HG03558 (cell line): Measurements from ENCODE around the gene RPS6KA5.
"Not testable (repeated sequence)": the region's sequence is repeated elsewhere in the genome, so short reads cannot be mapped to it uniquely, and the experiment has no call there.

Experiments
- ATAC-seq: cut with Tn5 transposase; IDR thresholded peaks from one replicate; pipeline ENCODE4 v1.9.1; 2021; ENCODE audit warnings: moderate number of reproducible peaks; ENCODE audit not compliant: unreplicated experiment; ENCODE audit errors: extremely low read depth

RPS6KA5 gene

DNA sequence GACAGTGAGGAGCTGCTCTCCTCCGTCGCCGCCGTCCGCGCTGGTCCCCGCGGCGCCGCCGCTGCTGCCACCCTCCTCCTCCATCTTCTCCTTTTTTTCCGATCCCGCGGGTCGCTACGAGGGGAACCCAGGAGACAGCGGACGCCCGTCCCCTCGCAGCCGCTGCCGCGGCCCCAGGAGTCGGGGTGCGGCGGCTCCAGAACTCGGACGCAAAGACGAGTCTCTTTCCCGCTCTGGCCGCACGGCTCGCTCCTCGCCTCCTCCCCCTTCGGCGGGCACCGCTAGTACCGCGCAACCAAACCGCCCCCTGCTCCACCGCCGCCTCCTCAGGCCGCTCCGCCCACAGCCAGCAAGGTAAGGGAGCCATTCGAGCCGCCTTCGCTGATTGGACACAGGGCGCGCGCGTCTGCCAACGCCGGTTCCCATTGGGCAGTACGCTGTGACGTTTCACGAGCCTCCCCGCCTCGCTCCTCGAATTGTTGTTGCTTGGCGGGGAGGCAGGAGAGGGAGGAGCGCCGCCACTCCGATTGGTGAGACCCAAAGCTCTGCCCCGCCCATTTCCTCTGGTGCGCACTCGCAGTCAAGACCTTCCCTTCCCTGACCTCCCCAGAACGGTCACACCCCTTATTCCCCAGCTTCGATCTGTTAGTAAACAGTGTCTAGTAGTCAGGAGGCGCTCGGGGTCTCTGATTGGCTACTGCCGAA lies at the start of gene RPS6KA5:
Gene RPS6KA5, minus strand, starts transcription at position 291 of the 705 bp plus-strand sequence. Its CDS starts 207 bp downstream, at position 84.
- peak; percentile 67 for ATAC-seq

- no peak for ATAC-seq
These were observed 48.6 kb upstream of the RPS6KA5 start for GRCh38 chr14:91108941-91109611.

DNA sequence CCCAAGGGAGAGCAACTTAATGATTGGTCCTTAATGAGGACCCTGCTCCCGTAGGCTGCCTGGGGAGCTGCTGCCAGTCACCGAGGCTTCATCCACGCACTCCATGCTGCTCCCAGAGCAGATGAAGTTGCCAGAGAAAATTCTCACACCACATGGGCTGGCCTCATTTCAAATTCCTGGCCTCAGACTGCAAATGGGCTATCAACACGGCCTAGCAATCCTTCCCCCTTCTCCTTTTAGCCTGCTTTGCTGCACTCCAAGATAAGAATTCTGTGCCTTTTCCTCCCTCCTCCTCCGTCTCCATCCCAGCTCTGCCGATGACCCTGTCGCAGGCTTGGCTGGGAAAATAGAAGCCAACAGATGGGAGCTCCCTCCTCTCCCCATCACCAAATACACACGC lies 42.7 kb upstream of the RPS6KA5 start:
- no peak for ATAC-seq

- no peak for ATAC-seq
These were observed 39.7 kb upstream of the RPS6KA5 start for GRCh38 chr14:91100102-91100501.

DNA sequence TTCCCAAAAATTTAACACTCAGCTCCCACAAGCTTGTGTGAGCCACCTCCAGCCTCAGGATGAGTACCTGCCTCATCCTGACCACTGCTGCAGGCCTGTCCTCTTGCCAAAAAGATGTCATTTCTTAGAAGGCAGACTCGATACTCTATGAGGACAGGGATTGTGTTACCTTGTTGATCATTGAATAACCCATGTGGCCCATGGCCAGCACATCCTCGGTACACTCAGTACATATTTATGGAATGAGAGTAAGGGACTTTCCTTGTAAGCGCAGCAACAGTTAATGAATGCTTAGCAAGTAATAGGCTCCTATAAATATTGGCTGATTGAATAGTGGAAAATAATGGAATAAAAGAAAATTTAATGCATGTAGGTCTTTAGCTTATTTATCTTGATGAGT lies 38.1 kb upstream of the RPS6KA5 start:
- no peak for ATAC-seq

GRCh38 chr14:91097657-91098056 lies 37.2 kb upstream of the RPS6KA5 start:
- not testable (repeated sequence) for ATAC-seq

- no peak for ATAC-seq
These were observed 34.7 kb upstream of the RPS6KA5 start for GRCh38 chr14:91095178-91095577.

GRCh38 chr14:91094772-91095171 lies 34.3 kb upstream of the RPS6KA5 start:
- no peak for ATAC-seq

- ATAC-seq = not testable (repeated sequence)
These were observed 33.5 kb upstream of the RPS6KA5 start for GRCh38 chr14:91093743-91094472.

- ATAC-seq = no peak
These were observed 31.6 kb upstream of the RPS6KA5 start for GRCh38 chr14:91092073-91092472.

- no peak for ATAC-seq
These were observed 30.3 kb upstream of the RPS6KA5 start for GRCh38 chr14:91090743-91091142.

- ATAC-seq = no peak
These were observed 29.6 kb upstream of the RPS6KA5 start for GRCh38 chr14:91089958-91090535.

GRCh38 chr14:91088585-91089235 lies 28.3 kb upstream of the RPS6KA5 start:
- ATAC-seq = no peak

GRCh38 chr14:91087470-91087869 lies 27.0 kb upstream of the RPS6KA5 start:
- ATAC-seq = not testable (repeated sequence)

- no peak for ATAC-seq
These were observed 24.1 kb upstream of the RPS6KA5 start for GRCh38 chr14:91084516-91084915.

GRCh38 chr14:91082282-91082681 lies 21.8 kb upstream of the RPS6KA5 start:
- ATAC-seq = no peak

GRCh38 chr14:91080071-91080470 lies 19.6 kb upstream of the RPS6KA5 start:
- no peak for ATAC-seq

DNA sequence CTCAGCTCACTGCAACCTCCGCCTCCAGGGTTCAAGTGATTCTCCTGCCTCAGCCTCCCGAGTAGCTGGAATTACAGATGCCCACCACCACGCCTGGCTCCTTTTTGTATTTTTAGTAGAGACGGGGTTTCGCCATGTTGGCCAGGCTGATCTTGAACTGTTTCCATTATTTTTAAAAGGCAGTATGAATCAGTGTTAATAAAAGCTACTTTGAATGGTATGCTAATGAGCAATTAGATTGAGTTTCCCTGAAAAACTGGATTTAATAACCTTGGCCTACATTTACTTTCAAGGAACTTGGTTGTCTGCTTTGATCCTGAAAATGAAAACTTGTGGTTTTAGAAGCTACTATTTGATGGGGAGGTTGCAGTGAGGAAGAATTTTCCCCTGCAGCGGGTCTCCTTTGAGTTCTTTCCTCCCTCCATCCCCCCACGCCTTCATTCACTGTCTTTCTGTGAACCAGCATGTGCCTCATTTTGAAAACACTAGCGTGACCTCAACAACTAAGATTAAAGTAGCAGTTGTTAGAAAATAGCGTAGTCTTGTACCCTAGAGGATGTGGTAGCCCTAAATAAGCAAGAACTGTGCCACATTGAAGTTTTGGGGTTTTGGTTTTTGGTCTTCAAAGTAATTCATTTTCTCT lies 17.8 kb upstream of the RPS6KA5 start:
- ATAC-seq = peak; percentile 34

- no peak for ATAC-seq
These were observed 15.1 kb upstream of the RPS6KA5 start for GRCh38 chr14:91075553-91075952.

GRCh38 chr14:91070572-91070971 lies 10.1 kb upstream of the RPS6KA5 start:
- no peak for ATAC-seq
